NCI-H2107 treated with DMSO at 0.1 percent for 48 hours (cell line): ENCODE results near the gene ACOX2.

ENCODE experiments used
- DNase-seq: peaks from one replicate; lab custom pipeline; 2025; ENCODE audit not compliant: unreplicated experiment; lab: John Stamatoyannopoulos, UW

The ACOX2 gene

DNA sequence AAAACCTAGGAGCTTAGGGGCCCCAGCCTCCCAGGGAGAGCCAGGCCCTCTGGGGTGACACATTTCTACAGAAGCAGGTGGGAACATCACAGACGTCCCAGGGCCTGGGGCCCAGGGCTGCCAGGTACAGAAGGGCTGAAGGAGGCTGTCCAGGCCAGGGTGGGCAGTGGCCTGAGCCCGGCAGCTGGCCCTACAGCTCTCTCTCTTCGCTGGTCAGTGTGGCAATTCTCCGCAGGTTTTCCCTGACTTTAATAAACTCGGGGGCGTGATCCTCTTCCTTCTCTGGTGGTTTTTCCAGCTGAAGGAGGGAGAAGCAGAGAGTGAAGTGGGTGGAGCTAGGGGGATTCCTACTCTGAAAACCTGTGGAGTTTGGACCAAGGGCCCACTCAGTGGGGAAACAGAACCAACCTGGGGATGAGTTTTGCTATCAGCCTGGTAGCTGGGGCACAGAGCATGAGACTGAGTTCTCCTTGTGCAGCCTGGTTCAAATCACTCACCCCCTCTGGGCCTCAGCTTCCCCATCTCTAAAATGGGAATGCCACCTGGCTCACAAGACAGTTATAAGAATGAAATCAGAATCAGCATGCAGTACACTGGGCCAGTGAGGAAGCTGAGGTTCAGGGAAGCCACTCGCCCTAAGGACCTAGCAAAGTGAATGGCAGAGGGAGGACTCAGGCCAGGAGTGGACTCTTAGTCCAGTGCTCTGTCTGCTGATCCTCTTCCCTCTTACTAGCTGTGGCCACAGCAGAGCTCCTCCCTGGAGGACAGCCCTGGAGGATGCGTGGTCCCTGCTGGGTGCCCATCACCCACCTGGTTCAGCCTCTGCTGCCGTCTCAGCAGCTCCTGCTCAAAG, 29.6 kb upstream of the ACOX2 start:
- DNase-seq = no peak

DNA sequence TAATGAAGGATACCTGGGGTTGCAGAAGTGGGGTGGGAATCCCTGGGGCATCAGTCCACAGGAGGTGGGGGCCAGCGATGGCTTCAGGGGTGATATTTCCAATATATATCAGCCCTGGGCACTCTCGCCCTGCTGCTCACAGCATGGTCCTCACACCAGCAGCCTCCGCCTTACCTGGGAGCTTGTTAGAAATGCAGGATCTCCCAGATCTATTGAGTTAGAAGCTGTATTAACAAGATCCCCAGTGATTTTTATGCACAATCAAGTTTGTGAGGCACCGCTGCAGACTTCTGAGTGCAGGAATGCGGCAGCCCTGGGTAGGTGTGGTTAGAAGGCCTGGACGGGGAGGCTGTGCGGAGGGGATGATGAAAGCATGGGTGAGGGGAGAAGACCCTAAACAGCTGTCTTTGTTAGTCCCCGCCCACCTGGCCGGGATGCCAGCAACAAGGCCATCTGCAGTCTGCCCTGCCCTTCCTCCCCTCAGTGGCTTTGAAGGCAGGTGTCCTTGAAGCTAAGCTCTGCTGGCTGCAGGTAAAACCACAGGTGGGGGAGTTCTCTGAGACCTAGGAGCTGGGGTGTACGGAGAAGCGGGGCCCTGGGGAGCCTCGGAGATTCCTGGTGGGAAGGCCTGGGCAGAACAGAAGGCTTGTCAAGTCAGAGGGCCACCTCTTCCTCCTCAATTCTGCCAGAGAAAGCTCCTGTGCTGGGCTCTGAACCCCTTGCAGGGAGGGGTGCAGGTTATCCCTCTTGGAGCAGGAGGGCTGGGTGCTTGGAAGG, 28.8 kb upstream of the ACOX2 start:
- no peak for DNase-seq

DNA sequence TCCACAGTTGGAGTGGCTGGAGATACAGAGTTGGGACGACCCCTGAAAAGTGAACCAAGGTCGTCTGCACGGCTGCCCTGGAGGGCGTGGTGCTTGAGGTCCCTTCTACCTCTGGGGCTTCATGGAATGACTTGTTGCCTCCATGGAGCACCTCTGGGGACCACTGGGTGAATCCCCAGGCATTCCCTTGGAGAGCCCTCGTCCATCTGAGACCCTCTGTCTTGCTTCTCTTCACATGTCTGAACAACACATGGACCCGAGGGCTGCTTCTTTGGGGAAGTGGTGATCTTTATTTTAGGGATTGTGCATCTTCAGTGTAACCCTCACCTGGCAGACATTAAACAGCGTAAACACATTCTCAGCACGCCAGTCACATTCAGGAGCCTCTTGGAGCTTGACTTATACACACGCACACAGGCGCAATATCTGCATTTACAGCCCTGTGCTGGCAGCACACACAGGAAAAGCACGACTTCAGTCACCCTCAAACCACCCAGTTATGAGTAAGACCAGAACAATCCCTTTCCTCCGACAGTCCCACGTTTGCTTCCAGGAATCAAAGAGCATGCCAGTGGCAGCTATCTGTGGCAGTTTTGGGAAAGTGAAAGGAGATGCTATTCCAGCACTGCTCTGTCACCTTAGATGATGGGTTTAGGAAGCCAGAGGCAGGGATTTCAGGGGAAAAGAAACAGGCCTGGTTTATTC, 27.6 kb upstream of the ACOX2 start:
- DNase-seq = no peak

- no peak for DNase-seq
Measured at GRCh38 chr3:58564054-58564453, 27.1 kb upstream of the ACOX2 start.

DNA sequence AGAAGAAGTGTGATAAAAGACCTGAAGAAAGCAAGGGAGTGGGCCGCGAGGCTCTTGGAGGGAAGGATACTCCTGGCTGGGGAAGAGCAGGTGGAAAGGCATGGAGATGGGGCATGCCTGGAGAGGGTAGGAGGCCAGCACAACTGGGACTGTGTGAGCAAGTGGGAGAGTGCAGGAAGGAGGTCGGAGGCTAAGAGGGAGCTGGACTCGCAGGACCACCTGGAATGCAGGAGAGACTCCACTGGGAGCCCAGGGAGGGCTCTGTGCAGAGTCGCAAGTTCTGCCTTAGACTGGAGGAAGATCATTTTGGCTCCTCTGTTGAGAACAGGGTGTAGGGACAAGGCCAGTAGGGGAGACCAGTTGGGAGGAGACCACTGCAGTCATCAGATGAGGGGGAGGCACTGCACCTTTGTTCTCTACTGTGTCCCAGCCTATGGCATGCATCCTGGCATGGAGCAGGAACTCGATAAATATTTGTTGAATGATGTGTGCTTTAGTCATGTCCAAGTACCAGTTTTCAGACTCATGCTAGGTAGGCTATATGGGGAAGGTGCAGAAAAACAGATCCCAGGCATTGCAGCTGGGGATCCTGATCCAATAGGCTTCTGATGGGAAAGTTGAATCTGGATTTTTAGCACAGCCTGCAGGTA, 26.5 kb upstream of the ACOX2 start:
- DNase-seq = no peak

DNA sequence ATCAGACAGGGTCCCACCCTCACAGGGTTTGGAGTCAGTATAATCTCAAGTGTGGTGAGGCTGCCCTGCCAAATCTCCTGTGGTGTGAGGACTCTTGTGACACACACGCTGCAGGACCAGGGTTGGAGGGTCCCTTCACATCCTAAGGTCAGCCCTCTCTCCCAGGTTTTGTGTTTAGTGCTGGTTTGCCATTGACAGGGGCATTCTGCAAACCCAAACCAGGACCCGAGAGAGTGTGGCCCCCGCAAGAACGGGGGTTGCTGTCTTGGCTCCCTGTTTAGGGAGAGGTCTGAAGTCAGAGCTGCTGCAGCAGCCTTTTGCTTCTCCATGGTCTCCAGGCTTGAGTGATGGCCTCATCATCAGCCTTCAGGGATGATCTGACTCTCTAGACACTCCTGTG, 25.5 kb upstream of the ACOX2 start:
- no peak for DNase-seq

DNA sequence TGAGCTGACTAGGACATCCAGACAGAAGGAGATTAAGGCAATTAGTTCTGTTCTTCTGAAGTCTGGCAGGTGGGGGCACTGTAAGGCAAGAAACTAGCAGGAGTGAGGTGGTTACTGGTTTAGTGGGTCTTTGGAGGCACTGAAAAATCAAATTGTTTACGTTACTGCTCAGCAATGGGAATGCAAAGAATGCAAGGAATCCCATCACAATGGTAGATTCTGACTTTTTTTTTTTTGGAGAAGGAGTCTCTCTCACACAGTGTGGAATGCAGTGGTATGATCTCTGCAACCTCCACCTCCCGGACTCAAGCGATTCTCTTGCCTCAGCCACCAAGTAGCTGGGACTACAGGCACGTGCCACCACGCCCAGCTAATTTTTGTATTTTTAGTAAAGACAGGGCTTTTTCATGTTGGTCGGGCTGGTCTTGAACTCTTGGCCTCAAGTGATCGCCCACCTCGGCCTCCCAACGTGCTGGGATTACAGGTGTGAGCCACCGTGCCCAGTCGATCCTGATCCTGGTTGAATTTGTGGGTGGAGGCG, 23.9 kb upstream of the ACOX2 start:
- no peak for DNase-seq

DNA sequence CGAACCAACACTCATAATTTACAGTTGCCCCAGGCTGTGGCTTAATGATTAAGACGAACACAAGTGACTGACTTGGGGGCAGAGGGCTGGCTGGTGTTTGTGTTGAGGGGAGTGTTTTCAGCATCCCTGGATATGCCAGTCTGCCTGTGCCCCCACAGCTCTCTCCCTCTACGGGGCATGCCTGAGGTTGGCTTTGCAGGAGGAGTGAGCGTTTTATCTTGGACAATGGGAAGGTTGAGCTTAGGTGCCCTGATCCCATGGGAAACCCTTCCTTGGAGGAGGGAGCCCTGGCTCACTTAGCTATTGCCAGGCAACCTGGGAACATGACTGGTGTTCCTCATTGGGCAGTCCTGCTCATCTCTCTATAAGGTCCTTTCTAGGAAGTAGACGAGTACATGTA, 22.6 kb upstream of the ACOX2 start:
- no peak for DNase-seq

DNA sequence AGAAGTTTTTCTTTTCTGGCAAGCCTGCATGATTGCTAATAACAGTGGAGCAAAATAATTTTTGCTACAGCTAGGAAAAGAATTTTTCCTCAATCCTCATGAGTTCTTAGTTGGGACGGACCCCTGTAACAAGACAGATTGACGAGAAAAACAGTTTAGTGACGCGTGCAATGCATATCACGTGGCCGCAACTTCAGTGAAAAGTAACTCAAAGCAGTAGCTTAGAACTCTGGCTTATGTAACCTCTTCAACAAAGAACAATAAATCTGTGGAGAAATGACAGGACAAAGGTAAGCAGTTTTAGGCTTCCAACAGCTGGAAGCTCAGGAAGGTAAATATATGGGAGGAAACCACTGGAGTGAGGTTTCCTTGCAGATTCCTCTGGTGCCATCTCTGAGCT, 20.5 kb upstream of the ACOX2 start:
- DNase-seq = no peak

DNA sequence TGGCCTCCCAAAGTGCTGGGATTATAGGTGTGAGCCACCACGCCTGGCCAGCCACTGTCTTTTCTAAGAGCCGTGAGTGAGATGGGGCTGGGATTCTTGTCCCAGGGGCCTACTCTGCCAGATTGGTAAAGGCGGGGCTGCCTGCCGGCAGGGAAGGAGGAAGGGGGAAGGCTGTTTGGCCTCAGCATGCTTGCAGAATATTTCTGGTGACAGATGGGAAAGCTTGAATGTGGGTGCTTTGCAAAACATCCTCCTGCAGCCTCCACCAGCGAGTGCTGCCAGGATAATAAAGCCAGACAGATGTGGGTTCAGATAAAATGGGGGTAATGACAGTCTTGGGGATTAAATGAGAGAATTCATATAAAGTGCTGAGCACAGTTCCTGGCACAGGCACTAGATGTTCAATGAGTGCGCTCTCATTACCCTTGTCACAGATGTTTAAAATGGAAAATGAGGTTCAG, 19.8 kb upstream of the ACOX2 start:
- DNase-seq = no peak

GRCh38 chr3:58556001-58556400, 19.0 kb upstream of the ACOX2 start:
- no peak for DNase-seq

GRCh38 chr3:58555203-58555602, 18.2 kb upstream of the ACOX2 start:
- DNase-seq = no peak

DNA sequence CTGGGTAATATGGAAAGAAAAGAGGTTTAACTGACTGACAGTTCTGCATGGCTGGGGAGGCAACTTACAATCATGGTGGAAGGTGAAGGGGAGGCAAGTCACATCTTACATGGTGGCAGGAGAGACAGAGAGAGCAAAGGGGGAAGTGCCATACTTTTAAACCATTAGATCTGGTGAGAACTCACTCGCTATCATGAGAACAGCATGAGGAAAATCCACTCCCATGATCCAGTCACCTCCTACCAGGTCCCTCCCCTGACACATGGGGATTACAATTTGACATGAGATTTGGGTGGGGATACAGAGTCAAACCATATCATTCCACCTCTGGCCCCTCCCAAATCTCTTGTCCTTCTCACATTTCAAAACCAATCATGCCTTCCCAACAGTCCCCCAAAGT, 16.0 kb upstream of the ACOX2 start:
- no peak for DNase-seq

DNA sequence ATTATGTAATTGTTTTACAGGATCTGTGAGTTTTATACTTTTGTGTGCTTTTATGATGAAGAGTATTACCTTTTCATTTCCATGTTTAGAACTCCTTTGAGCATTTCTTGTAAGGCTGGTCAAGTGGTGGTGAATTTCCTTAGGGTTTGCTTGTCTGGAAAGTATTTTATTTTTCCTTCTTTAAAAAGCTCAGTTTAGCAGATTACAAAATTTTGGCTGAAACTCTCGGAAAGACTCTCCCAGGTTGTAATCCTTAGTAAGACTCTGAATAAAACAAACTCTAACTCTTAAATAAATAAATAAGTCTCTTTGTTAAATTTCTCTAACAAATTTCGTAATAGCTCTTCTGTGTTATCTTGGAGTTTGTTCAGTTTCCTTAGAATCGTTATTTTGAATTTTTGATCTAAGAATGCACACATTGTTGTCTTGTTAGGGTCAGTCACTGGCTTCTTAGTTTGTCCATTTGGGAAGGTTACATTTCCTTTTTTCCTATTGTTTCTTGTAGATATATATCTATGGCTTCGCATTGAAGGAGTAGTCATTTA, 14.7 kb upstream of the ACOX2 start:
- DNase-seq = no peak

DNA sequence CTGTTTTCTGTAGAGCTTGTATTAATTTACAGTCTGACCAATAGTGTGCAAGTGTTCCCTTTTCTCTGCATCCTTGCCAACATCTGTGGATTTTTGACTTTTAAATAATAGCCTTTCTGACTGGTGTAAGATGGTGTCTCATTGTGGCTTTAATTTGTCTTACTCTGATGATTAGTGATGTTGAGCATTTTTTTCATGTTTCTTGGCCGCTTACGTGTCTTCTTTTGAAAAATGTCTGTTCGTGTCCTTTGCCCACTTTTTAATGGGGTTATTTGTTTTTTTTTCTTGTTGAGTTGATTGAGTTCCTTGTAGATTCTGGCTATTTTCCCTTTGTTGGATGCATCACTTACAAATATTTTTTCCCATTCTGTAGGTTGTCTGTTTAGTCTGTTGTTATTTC, 7.6 kb upstream of the ACOX2 start:
- no peak for DNase-seq

GRCh38 chr3:58540176-58540858, 3.3 kb upstream of the ACOX2 start:
- DNase-seq = no peak

- no peak for DNase-seq
Measured at GRCh38 chr3:58539626-58540025, 2.6 kb upstream of the ACOX2 start.

GRCh38 chr3:58537412-58538301, 667 bp upstream of the ACOX2 start:
- no peak for DNase-seq
